BE2C (cell line): ENCODE results near the gene LRIT2.

Experiments used
- DNase-seq: peaks from one replicate; pipeline ENCODE4 v3.0.0-alpha.2; 2020
- H3K27me3 ChIP-seq: fragments of 250-450 bp; sonication (Bioruptor Pico); 2 replicates; pipeline ENCODE4 v1.5.1; 2020; ENCODE audit warnings: mild to moderate bottlenecking
- H3K36me3 ChIP-seq: fragments of 250-450 bp; sonication (Bioruptor Pico); 2 replicates; pipeline ENCODE4 v1.5.1; 2020; ENCODE audit warnings: mild to moderate bottlenecking
- H3K4me1 ChIP-seq: fragments of 250-450 bp; sonication (Bioruptor Pico); 2 replicates; pipeline ENCODE4 v1.5.1; 2020
- H3K4me3 ChIP-seq: 2 replicates; pipeline ENCODE4 v1.5.1; 2011; ENCODE audit warnings: low read depth, low read length
- H3K9me3 ChIP-seq: fragments of 250-450 bp; sonication (Bioruptor Pico); 2 replicates; pipeline ENCODE4 v1.5.1; 2020
- TF ChIP-seq, protein P1 (sequence below): IDR thresholded peaks from 2 replicates; pipeline ENCODE4 v1.5.1; 2012; ENCODE audit warnings: mild to moderate bottlenecking, low read depth, low read length

Gene LRIT2

DNA sequence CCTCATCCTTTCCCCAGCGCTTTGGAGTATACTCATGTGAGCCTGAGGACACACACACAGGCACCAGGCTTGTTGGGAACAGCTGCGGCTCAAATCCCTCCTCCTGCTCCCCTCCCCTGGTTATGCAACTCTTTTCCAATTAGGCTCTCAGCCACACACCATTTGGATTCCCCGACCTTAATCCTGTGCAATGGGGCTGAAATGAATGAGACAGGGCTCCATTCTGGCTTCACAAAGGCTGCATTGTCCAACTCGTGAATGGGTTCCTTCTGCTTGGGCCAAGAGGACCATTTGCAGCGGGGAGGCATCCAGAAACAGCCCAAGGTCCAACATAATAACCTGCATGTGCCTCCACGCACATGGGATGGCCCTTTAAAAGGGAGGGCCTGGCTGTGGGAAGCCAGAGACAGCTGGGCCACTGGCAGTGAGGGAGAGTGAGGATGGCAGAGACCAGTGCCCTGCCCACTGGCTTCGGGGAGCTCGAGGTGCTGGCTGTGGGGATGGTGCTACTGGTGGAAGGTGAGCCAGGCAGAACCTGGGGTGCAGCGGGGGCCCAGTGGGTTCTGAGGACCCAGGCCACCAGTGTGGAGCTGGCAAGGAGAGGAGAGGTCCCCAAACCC is 19.4 kb upstream of the LRIT2 start, which contains the start of gene RGR:
Gene RGR (plus strand): TSS at position 403 of the 620 bp plus-strand sequence. CDS start 38 bp downstream, at position 441.
- DNase-seq, result no peak

DNA sequence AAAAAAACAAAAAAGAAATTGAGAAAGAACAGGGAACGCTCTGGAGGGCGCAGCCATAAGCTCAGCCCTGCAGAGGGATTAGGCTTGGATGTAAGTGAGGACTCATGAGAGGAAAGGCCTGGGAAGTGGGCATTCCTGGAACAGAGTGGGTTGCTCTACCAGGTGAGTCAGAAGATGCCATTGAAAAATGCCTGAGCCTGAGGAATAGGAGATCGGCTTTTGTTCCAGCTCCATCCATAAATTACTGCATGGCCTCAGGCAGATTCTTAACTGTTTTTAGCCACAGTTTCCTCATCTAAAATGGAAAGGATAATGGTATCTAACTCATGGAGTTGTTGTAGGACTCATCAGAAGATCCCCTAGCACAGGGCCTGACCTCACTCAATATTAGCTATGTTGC is 18.4 kb upstream of the LRIT2 start:
- no peaks in the 10 kb centered on the region for H3K4me1 ChIP-seq
- TF ChIP-seq, protein P1, sequence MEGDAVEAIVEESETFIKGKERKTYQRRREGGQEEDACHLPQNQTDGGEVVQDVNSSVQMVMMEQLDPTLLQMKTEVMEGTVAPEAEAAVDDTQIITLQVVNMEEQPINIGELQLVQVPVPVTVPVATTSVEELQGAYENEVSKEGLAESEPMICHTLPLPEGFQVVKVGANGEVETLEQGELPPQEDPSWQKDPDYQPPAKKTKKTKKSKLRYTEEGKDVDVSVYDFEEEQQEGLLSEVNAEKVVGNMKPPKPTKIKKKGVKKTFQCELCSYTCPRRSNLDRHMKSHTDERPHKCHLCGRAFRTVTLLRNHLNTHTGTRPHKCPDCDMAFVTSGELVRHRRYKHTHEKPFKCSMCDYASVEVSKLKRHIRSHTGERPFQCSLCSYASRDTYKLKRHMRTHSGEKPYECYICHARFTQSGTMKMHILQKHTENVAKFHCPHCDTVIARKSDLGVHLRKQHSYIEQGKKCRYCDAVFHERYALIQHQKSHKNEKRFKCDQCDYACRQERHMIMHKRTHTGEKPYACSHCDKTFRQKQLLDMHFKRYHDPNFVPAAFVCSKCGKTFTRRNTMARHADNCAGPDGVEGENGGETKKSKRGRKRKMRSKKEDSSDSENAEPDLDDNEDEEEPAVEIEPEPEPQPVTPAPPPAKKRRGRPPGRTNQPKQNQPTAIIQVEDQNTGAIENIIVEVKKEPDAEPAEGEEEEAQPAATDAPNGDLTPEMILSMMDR, result no peak
- no peak overlapping the region for H3K4me3 ChIP-seq
- H3K27me3 ChIP-seq, result no peaks in the 10 kb centered on the region
- H3K9me3 ChIP-seq, result no peaks in the 10 kb centered on the region
- no peak for DNase-seq
- no peaks in the 10 kb centered on the region for H3K36me3 ChIP-seq

More for the DNA sequence above, 19.4 kb upstream of the LRIT2 start, which contains the start of gene RGR:
- TF ChIP-seq, protein P1, result no peak
- Histone ChIP-seq H3K36me3 (no peaks in the 10 kb centered on the region), H3K27me3 (no peaks in the 10 kb centered on the region), H3K4me1 (no peaks in the 10 kb centered on the region), H3K4me3 (no peak within 1 kb of the TSS), H3K9me3 (no peaks in the 10 kb centered on the region)

DNA sequence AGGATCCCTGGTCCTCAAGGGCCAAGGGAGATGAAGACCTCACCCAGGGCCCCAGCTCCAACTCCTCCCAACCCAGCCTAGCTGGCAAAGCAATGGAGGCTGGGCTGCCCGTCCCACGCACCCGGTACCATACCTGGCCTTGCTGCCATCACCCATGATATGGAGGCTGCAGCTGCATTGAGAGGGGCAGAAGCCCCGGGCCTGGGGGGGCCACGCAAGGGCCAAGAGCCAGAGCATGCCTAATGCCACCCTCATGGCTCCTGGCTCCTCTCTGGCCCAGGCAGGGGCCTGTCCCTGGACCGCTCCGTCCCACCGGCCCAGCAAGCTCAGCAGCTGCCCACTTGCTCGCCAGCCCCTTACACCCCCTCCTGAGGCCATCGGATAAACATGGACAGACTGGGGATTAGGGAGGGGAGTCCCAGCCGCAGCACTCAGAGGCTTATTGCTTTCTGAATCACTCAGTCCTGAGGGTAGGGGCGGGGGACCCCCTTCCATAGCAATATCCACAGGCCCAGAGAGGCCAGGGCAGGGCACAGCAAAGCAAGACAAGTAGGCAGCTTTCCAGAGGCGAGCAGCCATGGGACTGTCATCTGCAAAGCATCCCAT is 15.9 kb upstream of the LRIT2 start, which contains the start of gene LRIT1:
Gene LRIT1 (minus strand): TSS at position 362 of the 606 bp plus-strand sequence. CDS start 107 bp downstream, at position 255.
- no peaks in the 10 kb centered on the region for H3K4me1 ChIP-seq
- no peaks in the 10 kb centered on the region for H3K27me3 ChIP-seq
- H3K9me3 ChIP-seq, result no peaks in the 10 kb centered on the region
- TF ChIP-seq, protein P1, result no peak
- no peak within 1 kb of the TSS for H3K4me3 ChIP-seq
- H3K36me3 ChIP-seq, result no peaks in the 10 kb centered on the region
- no peak for DNase-seq

DNA sequence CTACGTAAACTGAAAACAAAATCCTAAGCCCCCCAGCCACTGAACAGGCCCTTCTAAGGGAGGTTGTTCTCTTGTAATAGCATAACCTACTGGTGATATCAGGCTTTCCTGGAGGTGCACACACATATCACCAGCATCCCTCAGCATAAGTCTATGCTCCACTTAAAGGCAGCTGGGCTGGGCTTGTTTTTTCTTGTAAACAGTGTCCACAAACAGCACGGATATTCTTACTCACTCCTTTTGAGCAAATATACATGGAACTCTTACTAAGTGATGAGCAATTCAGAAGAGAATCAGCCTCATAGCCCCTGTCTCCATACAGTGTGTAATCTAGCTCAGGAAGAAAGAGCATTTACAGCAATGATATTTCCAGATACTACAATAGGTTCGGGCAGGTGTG is 13.6 kb upstream of the LRIT2 start:
- Histone ChIP-seq H3K36me3 (no peaks in the 10 kb centered on the region), H3K4me3 (no peak overlapping the region), H3K9me3 (no peaks in the 10 kb centered on the region), H3K27me3 (no peaks in the 10 kb centered on the region), H3K4me1 (no peaks in the 10 kb centered on the region)
- DNase-seq, result no peak
- TF ChIP-seq, protein P1, result no peak

DNA sequence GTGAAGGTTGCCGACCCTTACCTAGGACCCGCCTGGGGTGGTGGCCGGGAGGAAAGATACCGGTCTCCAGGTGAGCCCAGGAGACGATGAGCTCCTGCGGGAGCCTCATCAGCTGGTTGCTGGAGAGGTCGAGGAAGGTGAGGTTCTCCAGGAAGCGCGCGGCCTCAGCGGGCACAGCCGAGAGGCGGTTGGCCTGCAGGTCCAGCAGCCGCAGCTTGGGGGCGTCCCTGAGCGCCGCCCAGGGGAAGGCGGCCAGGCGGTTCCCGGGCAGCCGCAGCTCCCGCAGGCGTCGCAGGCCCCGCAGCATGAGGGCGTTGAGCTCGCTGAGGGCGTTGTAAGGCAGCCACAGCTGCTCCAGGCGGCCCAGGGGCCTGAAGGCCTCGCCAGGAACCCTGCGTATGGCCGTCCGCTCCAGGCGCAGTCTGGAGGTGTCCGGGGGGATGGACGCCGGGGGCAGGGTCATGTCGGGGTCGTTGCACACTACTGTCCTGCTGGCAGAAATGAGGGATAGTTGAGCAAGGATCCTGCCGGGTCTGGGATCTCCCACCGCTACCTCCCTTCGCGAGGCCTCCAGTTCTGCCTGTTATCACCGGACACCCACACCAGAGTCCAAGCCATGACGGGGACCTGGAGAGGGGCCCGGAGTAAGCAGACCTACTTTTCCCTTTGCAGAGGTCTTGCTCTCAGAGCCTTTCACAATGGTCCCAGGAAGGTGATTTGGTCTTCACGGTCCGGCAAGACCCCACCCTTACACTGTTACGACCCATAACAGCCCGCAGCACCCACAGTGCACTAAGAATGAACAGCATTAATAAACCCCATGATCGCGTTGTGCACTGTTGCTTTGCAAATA is 12.1 kb upstream of the LRIT2 start:
- DNase-seq, result no peak
- H3K36me3 ChIP-seq, result no peaks in the 10 kb centered on the region
- no peaks in the 10 kb centered on the region for H3K4me1 ChIP-seq
- TF ChIP-seq, protein P1, result no peak
- no peaks in the 10 kb centered on the region for H3K9me3 ChIP-seq
- no peak overlapping the region for H3K4me3 ChIP-seq
- no peaks in the 10 kb centered on the region for H3K27me3 ChIP-seq
